ENCODE measurements around the gene FARS2.

Gene FARS2

DNA sequence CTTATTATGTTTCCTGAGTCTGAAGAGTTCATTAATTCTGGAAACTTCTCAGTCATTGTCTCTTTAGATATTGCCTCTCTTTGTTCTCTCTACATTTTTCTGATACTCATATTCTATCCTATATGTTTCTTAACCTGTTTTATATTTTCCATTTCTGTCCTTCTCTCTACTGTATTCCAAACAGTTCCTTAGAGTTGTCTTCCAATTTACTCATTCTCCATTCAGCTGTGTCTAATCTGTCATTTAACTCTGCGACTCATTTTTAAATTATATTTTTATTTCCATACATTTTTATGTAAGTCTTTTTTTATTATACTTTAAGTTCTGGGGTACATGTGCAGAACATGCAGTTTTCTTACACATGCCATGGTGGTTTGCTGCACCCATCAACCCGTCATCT is 493.6 kb downstream of the FARS2 start:
- DNase-seq (ENCODE audit: low read depth, low spot score) = no peak

DNA sequence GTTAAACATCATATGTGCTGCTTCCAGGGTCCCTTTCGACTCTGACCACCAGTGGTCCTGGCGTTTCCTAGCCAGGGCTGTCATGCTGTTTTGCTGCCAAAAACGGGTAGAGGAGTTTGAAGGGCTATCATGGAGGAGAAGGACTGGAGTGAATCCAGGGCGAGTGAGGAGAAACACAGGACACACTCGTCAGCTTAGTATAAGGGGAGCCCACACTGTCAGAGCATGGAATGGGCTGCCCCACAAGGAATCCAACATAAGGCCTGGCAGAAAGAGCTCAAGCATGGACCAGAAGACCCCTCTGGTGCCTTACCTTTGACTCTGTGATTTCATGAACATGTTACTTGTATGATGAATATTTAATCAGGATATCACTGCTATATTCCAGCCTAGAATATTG is 498.3 kb downstream of the FARS2 start:
- no peak for DNase-seq (ENCODE audit: low read depth, low spot score)

DNA sequence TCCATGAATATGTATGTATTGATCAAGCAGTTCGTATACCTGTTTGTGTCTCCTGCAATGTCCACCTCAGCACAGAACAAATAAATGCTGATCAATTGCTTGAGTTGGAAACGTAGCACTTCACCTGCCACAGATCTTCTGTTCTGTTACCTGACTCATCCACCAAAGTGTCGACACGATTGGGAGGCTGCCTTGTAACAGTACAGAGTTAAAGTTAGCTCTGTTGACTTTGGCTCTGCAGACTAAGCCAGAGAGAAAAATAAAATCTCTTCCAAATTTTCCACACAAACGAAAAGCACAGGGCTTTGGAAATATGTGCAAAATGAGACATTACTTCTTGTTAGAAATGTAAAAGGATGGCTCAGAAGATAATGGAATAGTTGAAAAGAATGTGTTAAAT is 500.1 kb downstream of the FARS2 start:
- peak; percentile 62 for DNase-seq (ENCODE audit: low read depth, low spot score)

DNA sequence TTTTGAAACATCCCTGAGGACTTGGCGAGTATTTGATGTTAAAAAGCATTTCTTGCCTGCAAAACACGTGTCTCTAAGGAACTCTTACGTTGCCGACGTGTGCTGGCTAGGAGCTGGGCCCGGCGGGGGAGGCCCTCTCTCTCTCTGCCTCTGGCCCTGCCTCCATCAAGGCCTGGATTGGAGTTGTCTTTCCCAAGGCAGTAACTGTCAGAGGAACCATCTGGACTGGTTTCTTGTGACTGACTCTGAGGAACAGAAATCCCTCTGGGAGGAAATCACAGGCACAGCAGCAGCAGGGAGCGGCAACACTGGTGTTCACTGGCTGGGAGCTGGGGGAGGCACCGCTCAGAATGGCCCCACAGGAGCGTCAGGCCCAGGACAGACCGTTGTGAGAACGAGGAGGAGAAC is 501.3 kb downstream of the FARS2 start:
- no peak for DNase-seq (ENCODE audit: low read depth, low spot score)

DNA sequence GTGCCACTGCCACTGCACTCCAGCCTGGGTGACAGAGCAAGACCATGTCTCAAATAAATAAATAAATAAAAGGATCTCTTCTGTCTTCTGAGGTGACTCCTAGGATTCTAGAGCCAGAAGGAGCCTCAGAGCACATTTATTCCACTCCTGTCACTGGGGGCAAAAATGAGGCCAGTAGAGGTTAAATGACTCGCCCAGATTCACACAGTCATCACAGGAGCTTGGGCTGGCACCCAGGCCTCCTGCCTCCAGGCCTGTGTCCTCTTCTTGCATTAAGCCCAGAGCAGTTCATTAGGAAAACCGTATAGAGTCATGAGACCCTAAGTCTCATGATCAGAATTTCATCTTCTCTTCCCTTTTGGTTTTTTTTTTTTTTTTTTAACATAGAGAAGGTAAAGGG is 502.1 kb downstream of the FARS2 start:
- no peak for DNase-seq (ENCODE audit: low read depth, low spot score)

DNA sequence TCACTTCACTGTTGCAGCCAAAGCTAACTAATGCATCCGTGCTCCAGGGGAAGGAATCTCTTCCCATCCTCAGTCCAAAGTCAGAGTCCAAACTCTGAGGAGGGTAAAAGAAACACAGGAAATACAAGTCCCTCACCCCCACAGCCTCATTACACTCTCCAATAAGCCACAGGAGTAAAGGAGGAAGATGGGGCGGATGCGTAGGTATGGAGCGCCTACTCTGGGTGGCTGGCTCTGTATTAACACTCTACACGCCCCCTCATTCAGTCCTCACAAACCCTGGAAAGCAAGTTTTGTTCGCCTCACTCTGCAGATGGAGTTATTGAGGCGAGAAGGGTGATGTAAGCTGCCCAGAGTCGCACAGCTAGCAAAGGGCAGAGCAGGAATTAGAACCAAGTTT is 502.6 kb downstream of the FARS2 start:
- peak; percentile 72 for DNase-seq (ENCODE audit: low read depth, low spot score)

DNA sequence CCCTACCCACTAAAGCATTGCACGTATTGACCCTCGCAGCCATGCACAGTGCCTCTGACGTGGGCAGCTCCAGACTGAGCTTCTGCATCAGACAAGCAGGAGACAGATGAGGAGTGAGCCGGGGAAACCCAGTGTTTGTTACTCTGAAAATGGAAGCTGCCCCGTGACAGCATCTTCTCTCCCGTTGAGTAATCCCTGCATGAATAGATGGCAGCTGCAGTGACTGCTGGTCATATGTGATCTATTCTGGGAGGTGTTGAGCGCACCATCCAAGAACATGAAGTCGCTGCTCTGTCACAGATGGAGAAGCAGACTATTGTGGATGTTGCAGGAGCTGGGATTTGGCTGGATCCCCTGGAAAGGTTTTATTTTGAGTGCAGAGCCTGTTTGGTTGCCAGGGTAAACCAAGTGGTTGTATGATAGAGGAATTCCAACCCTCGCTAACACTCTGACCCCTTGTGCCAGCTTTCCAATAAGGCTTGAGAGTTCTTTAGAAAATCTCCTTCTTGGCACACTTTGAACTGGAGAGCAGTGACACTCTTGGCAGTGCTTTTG is 503.2 kb downstream of the FARS2 start:
- peak; percentile 69 for DNase-seq (ENCODE audit: low read depth, low spot score)

DNA sequence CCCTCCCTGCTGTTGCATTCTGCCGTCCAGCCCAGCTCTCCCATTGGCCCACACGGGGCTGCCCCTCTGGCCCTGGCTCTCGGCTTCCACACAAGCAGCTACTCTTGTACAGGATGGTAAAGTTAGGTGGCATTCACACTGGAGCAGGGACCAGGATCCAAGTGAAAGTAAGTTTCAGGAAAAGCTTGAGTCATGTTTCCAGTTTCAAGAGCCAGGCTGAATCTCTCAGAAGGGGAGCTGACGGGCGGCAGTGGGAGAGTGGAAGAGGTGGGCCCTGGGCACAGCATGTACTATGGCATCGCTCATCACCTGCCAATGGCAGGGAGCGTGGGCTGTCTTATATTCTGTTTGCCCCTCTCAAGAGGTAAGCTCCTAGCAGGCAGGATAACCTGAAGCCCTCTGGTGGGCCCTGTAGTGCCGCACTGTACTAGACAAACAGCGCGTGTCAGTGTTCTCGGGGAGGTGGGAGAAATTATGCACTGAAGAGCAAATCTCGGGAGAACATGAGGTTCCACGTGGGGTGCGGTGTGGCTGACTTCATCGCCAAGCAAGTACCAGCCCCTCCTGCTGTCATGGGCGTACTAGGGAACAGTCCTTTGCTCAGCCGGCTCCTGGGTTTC is 503.9 kb downstream of the FARS2 start:
- peak; percentile 44 for DNase-seq (ENCODE audit: low read depth, low spot score)

DNA sequence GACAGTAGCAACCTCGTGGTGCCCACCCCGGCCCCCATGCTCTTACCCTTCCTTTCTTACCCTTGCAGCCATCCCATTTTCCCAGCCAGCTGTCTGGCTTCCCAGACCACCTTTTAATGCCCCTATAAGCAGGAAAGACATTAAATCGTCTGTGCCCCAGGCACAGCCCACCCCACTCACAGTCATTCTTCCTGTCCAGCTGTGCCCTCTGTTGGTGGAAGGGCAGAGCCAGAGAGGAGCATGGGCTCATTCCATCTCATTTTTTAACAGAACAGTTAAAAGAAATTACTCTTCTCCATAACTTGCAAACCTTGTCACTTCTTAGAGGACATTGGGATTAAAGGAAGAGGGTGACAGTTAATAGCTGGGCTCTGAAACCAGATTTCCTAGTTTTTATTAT is 504.9 kb downstream of the FARS2 start:
- DNase-seq (ENCODE audit: low read depth, low spot score) = no peak

DNA sequence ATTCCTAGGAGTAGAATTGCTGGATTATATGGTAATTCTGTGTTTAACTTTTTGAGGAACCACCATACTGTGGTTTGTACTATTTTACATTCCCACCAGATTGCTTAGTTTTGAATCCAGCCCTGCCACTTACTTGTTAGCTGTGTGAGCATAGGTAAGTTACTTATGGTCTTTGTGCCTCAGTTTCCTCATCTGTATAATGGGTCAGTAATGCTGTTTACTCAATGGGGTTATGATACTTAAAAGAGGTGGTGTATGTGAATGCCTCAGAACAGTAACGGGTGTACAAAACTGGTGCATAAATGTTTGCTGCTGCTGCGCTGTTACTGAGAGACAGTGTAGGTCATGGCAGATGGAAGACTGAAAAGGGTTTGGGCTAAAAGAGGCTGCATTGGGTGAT is 506.2 kb downstream of the FARS2 start:
- no peak for DNase-seq (ENCODE audit: low read depth, low spot score)

DNA sequence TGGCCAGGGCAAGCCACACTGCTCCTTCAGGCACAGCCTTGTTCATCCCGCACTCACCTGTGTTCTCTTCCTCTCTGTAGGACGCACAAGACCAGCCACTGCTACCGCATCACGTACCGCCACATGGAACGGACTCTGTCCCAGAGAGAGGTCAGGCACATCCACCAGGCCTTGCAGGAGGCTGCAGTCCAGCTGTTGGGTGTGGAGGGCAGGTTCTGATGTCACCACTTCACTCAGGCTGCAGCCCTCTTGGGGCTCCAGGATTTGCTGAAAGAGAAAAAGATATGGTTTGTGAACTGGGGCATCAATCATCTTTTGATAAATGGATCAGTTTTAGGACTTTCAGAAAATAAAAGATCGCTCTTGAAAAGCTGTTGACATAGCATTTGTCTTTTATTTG is 509.9 kb downstream of the FARS2 start:
- no peak for DNase-seq (ENCODE audit: low read depth, low spot score)

DNA sequence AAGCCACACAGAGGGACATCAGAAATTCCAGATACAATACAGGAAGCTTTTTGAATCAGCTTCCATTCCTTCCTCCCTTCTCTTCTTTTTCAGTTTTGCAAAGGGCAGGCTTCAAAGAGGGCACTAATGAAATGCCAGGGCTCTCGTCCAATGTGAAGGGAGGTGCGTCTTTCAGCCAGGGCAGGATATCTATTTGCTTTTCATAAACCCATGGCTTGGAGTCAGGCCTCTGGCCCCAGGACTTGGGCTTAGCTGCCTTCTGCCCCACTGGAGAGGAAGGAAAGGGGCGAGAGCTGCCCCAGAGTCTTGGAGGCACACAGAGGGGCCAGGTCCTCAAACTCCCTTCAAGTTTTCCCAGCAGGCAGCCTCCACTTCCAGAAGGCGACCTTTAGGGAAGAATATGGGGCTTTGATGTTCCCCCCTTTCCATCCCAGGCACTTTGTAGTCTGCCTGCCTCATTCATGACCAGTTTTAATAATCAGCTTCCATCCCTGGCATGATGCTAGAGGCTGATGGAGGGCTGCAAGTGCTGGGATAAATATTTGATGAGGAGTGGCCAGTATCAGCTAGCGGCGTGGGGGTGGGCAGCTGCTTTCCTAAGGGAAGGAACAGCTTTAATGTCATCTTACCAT is 510.6 kb downstream of the FARS2 start:
- no peak for DNase-seq (ENCODE audit: low read depth, low spot score)

DNA sequence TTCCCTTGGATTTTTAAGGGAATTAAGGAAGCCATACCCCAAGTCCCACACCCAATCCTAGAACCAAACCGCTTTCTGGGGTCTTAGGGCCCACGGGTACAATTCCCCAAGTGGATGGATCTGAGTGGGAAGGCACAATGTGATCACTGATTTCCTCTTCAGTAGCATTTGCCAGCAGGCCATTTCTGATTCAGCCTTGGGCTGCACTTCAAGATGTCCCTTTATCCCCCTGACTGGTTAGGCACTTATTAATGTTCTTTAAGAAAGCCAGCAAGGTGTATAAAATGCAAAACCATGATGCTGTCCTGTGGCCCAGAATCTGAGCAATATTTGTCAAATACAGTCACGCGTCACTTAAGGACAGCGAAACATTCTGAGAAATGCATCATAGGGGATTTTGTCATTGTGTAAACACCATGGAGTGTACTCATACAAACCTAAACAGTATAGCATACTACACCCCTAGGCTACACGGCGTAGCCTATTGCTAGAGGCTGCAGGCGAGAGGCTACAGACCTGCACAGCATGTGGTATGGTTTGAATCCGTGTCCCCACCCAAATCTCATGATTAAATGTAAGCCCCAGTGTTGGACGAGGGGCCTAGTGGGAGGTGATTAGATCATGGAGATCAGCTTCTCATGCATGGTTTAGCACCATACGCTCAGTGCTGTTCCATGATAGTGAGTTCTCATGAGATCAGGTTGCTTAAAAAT is 511.3 kb downstream of the FARS2 start:
- no peak for DNase-seq (ENCODE audit: low read depth, low spot score)

DNA sequence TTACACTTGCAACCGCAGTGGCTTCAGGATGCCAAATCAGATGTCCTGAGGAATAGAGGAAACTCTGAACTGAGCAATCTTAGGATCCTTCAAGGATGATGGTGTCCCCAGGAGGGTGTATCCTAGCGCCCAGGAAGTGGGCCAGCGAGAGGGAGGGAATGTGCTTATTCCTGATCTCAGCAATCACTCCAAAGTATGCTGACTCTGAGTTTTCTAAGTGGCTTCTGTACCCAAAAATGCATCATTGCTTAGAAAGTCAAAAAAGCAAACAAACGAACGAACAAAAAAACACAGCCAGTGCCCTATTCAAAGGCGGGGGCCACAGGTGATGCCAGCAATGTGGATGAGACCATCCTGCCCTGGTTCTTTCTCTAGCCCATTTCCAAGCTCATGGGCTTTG is 514.8 kb downstream of the FARS2 start:
- no peak for DNase-seq (ENCODE audit: low read depth, low spot score)

DNA sequence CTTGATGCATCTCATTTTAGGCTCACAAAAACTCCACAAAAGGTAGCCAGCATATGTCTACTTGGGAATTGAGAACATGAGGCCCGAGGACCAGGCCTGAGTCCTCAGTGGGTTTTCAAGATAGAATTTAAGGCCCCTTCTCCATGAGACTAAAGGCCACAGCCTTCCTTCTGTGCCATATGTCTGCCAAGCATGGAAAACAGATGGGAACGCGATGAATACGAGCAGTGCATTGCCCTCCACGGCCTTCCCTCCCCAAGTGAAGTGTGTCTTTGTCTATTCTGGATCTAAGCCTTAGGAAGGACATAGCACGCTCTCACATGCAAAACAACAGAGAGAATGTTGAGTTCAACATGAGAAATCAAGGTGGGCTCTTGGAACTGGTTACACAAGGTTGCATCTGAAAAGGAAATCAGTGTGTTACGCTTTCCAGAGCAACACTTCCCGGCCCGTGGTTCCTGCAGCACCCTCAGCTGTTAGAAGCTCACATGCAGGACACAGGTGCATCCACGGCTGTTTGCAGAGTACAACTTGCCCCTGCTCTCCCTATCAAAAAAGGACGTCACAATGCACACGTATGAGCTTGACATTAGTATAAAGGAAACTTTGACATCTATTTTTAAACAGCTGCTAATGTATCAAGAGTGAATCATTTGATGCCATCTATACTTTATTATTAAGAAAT is 515.5 kb downstream of the FARS2 start:
- no peak for DNase-seq (ENCODE audit: low read depth, low spot score)

DNA sequence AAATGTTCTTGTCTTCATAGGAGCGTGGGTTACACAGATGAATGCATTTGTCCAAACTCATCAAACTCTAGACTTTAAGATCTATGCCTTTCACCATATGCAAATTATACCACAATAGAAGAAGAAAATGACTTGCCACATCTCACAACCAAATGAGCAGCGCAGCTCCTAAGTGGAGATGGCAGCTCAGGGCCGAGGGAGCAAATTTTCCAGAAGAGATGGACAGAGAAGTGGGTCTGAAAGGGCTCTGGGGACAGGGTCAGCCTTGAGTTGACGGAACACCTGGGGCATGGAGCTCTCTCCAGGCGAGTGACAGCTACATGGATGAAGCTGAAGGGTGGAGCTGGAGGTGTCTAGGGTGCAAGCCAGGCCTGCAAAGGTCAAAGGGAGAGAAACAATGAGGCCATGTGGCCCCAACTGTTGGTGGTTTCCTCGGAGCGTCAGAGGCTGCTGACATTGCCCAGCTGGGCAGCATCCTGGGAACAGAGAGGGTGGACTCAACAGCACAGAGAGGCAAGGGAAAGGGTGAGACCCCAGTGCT is 517.1 kb downstream of the FARS2 start:
- DNase-seq (ENCODE audit: low read depth, low spot score) = no peak

DNA sequence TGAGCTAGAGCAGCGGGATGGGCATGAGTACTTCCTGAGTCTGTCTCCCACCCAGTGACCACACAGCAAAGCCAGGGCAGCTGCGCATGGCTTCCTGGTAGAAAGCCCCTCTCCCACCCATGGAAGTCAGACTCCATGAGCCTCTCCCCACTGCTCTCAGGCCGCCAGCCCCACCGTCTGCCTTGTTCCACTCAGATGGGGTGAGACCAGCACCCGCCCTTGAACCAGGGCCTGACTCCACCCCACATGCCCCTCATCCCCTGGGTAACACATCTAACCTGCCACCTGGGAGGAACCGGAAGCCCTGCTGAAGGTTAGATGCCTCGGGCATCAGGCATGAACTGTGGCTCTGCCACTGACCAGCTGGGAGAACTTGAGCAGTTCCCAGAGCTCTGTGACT is 517.6 kb downstream of the FARS2 start:
- no peak for DNase-seq (ENCODE audit: low read depth, low spot score)

DNA sequence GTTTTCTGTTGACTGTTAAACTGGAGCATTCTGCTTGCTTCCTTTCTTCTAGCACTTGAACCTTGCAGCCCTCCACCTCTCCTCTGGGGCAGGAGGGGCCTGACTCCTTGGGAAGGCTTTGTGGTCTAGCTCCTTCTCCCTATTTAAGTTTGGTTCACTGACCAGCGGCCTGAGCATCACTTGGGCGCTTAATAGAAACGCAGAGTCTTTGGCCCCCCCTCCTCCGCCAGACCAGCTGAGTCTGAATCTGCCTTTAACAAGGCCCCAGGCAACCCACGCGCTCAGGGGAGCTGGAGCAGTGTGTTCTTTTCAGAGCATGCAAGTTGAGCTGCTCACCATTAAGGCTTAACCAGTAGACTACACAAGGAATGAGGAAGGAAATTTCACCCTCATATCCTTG is 519.7 kb downstream of the FARS2 start:
- DNase-seq (ENCODE audit: low read depth, low spot score) = no peak

DNA sequence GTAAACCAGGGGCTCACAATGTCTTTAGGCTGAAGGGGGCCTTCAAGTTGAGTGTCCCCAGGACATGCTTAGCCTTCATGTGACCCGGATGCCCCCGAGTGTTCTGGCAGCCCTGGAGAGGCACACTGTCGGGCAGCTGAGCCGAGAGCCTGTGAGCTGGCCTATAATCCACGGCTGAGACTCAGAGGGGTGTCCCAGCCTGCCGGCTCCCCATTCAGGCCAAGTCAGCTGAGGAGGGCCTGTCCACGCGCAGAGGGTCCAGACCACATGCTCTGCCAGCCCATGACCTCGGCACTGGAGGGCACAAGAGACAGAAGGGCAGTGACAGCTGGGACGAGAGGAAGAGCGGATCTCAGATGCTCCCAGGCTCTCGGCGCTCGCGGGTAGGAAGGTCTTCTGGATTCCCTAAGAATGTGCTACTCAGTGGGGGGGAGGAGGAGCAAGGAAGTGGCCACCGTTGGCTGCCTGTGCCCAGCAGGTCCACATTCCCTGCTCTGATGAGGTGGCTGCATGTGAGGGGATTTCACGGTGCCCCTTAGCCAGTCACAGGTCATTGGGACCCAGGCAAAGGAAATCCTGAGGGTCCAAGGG is 520.7 kb downstream of the FARS2 start:
- DNase-seq (ENCODE audit: low read depth, low spot score) = no peak

DNA sequence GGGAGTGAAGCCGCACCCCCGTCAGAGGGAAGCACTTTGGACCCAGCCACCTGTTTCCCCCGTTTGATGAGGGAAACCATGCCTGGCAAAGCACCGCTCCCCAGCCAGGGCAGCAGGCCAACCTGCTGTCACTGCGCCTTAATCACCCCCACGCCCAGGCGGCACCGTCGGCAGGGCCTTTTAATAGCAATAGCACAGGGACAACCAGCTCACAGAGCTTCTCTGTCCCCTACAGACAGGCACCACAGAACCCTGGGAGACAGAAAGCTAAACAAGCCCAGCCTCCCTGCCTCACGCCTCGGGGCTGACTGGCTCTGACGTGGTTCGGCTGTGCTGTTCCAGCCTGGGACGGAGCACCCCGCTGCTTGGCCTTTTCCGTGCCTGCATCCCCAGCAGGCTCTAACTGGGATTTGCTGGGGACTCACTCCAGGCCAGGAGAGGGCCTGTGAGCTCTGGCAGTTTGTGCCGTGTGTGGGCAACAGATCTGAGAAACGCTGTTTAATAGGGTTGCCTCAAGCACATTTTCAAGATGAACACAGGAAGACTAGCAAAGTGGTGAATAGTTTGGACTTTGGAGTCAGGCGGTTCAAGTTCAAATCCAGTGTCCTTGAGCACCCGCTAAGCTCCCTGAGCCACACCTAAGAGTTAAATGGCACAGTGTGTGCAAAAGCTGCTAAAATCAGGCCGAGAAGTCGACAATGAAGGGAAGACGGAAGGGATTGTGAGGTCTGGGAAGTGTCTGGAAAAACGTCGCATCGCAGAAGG is 521.7 kb downstream of the FARS2 start:
- peak; percentile 51 for DNase-seq (ENCODE audit: low read depth, low spot score)

DNA sequence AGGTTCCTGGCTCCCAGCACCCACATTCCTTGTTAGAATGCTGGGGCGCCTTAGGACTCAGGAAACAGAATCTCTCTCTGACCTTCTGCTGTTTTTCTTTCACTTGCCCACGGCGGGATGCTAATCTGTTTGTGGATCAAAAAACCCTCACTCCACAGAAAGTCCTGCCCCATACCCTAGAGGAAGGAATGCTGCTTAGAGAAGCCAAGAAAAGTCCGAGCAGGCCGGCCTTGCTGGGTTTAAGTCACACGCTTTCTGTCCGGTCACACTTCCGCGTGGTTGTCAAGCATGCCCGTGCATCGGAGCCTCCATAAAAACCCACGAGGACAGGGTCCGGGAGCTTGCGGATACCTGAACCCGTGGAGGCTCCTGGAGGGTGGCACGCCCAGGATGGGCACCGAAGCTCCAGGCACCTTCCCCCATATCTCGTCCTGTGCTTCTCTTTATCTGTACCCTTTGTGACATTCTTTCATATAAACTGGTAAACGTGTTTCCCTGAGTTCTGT is 522.3 kb downstream of the FARS2 start:
- DNase-seq (ENCODE audit: low read depth, low spot score) = no peak

Measured in astrocyte of the hippocampus (primary cell).